ENCODE results near the gene TMEM178B. TPM values are rescaled to one million over a fixed set of nuclear protein-coding genes. Genes with fewer than 3 reads are reported as not detected.

TMEM178B gene
- total RNA-seq, 1 donor from 2014 or later: 49.8 TPM

DNA sequence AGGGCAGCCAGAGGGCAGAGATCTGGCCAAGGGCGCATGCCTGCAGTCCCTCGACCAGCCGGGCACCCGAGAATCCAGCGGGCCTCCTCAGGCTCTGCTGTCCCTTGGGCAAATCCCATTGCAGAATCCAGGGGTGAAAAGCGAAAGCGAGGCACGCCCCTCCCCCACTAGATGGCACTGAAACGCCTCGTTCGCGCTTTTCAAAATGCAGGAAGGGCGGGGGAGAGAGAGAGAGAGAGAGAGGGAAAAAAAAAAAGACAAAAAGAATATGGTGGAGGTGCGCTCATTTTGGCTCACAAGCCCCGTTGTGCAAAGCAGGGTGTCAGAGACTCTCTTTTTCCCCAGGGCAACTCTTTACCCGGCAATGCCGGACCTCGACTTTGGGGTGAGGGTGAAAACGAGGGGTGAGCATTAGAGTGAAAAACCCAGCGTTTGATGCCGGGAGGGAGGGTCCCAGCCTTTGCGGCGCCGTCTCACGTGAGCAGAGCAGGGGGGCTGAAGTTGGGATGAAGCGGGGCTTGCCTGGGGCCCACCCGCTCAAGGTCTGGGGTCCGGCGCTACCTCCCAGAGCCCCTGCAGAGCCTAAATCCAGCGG is 2.5 kb upstream of the TMEM178B start:
- H3K27me3 Mint-ChIP-seq (ENCODE audit: unreplicated experiment): peaks cover 11% of the 10 kb centered on the region
- TF ChIP-seq, protein P1, sequence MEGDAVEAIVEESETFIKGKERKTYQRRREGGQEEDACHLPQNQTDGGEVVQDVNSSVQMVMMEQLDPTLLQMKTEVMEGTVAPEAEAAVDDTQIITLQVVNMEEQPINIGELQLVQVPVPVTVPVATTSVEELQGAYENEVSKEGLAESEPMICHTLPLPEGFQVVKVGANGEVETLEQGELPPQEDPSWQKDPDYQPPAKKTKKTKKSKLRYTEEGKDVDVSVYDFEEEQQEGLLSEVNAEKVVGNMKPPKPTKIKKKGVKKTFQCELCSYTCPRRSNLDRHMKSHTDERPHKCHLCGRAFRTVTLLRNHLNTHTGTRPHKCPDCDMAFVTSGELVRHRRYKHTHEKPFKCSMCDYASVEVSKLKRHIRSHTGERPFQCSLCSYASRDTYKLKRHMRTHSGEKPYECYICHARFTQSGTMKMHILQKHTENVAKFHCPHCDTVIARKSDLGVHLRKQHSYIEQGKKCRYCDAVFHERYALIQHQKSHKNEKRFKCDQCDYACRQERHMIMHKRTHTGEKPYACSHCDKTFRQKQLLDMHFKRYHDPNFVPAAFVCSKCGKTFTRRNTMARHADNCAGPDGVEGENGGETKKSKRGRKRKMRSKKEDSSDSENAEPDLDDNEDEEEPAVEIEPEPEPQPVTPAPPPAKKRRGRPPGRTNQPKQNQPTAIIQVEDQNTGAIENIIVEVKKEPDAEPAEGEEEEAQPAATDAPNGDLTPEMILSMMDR (IDR thresholded peaks at IDR 0.05; ENCODE audit: partially characterized antibody, unreplicated experiment): peak; percentile 19
- peak overlapping the region; percentile 95 for H3K4me3 Mint-ChIP-seq (ENCODE audit: unreplicated experiment)

DNA sequence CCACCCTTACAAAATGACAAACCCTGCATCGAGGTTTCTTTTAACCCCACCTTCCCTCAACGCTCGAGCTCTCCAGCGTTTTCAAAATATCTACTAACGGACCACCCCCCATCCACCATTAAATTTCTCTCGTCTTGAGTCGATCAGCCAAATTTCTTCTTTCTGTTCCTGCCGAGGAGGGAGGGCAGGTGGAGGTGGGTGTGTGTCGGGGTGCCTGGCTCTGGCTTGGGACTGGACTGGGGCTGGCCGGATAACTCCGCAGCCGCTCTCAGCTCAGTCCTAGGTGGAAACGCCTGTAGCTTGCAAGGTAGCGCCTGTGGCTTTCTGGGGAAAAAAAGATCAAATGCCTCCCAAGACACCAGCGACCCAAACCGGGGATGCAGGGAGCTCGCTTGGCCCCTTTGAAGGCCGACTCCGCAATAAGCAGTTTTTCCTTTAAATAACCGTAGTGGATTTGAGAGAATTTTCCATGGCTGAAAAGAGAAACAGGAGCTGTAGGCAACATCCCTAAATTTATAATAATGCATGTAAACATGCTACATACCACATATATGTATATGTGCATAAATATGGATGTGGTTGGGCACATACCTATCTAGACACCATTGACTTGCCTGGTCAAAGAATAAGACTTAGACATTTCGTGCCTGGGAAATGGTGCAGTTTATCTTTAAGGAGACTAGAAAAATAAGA is 1.9 kb upstream of the TMEM178B start:
- H3K4me1 Mint-ChIP-seq (ENCODE audit: low read depth, unreplicated experiment): peaks cover 5% of the 10 kb centered on the region
- peak overlapping the region; percentile 73 for H3K27ac Mint-ChIP-seq (ENCODE audit: unreplicated experiment)
- H3K36me3 Mint-ChIP-seq (ENCODE audit: unreplicated experiment): no peaks in the 10 kb centered on the region
- H3K27me3 Mint-ChIP-seq (ENCODE audit: unreplicated experiment): peaks cover 11% of the 10 kb centered on the region
- DNase-seq: peak; percentile 29
- TF ChIP-seq, protein P1 (IDR thresholded peaks at IDR 0.05; ENCODE audit: partially characterized antibody, unreplicated experiment): no peak
- peaks cover 19% of the 10 kb centered on the region for H3K9me3 Mint-ChIP-seq (ENCODE audit: unreplicated experiment)
- H3K4me3 Mint-ChIP-seq (ENCODE audit: unreplicated experiment): peak overlapping the region; percentile 95

More for the DNA sequence above, 2.5 kb upstream of the TMEM178B start:
- peak; percentile 84 for DNase-seq
- H3K9me3 Mint-ChIP-seq (ENCODE audit: unreplicated experiment): peaks cover 19% of the 10 kb centered on the region
- peaks cover 5% of the 10 kb centered on the region for H3K4me1 Mint-ChIP-seq (ENCODE audit: low read depth, unreplicated experiment)
- H3K36me3 Mint-ChIP-seq (ENCODE audit: unreplicated experiment): no peaks in the 10 kb centered on the region
- peak overlapping the region; percentile 75 for H3K27ac Mint-ChIP-seq (ENCODE audit: unreplicated experiment)

DNA sequence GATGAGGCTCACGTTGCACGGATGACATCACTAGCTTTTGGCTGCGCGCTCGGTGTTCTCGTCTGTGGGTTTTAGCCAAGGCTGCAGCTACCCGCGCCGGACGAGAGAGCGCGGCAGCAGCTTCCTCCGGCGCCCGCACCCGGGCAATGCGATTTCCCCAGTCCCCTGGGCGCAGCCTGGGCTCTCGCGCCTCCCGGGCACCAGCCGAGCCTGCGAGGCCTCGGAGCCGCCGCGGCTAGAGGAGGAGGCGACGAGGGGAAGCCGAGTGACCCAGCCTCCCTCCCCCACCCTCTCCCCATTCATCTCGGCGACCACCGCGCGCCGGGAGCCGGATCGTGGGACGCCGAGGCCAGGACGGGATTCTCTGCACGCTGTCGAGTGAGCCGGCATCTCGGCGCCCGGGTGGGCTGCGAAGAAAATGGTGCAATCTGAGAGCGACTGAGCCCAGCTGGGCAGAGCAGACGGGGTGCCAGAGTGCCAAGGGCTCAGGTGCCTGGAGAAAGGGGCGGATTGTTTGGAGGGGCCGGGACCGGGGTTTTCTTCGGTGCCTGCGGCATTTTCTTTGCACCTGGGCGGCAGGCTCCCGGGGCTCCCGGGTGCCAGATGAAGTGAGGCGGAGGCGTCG is 1.2 kb upstream of the TMEM178B start:
- TF ChIP-seq, protein P1 (IDR thresholded peaks at IDR 0.05; ENCODE audit: partially characterized antibody, unreplicated experiment): no peak
- Mint-ChIP-seq H3K4me1 (ENCODE audit: low read depth, unreplicated experiment) (peaks cover 5% of the 10 kb centered on the region), H3K27me3 (ENCODE audit: unreplicated experiment) (peaks cover 11% of the 10 kb centered on the region), H3K36me3 (ENCODE audit: unreplicated experiment) (no peaks in the 10 kb centered on the region), H3K9me3 (ENCODE audit: unreplicated experiment) (peaks cover 19% of the 10 kb centered on the region), H3K4me3 (ENCODE audit: unreplicated experiment) (peak overlapping the region; percentile 95), H3K27ac (ENCODE audit: unreplicated experiment) (peak overlapping the region; percentile 73)
- DNase-seq: peak; percentile 76

DNA sequence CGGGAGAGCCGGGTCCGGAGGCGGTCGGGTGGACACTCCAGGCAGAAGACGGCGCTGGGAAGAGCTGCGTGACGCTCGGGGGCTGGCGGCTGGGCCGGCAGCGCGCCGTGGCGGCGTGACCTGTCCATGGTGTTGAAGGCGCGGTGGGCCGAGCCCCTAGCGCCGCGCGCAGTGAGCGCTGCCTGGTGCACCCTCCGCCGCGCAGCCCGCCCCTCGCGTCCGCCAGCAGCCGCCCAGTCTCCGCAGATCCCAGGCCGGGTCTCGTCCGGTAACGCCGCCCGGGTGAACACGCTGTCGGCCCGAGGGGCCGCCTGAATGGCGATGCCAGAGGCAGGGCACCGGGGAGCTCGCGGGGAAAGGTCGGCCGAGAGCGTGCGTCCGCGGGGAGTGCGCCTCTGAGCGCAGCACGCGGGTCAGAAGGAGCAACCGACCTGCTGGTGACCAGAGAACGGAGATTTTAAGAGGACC is 657 bp upstream of the TMEM178B start:
- H3K27me3 Mint-ChIP-seq (ENCODE audit: unreplicated experiment): peaks cover 11% of the 10 kb centered on the region
- H3K9me3 Mint-ChIP-seq (ENCODE audit: unreplicated experiment): peaks cover 19% of the 10 kb centered on the region
- H3K27ac Mint-ChIP-seq (ENCODE audit: unreplicated experiment): peak overlapping the region; percentile 57
- H3K4me1 Mint-ChIP-seq (ENCODE audit: low read depth, unreplicated experiment): peaks cover 5% of the 10 kb centered on the region
- H3K4me3 Mint-ChIP-seq (ENCODE audit: unreplicated experiment): peak overlapping the region; percentile 88
- peak; percentile 75 for DNase-seq
- TF ChIP-seq, protein P1 (IDR thresholded peaks at IDR 0.05; ENCODE audit: partially characterized antibody, unreplicated experiment): no peak
- no peaks in the 10 kb centered on the region for H3K36me3 Mint-ChIP-seq (ENCODE audit: unreplicated experiment)

Measured in glutamatergic neuron (in vitro differentiated cells).